HL-60 (cell line): Measurements from ENCODE around the gene TBPL1.
A peak's percentile ranks its signal among the peaks of the same experiment; 100 is the strongest.

Source experiments
- DNase-seq, 2 experiments: peaks; one replicate each; pipeline ENCODE4 v3.0.0-alpha.2; 2010 to 2020; ENCODE audit warnings: low read depth in 1 of 2, low spot score in 1 of 2
- H3K27ac ChIP-seq: fragments of 250-450 bp; sonication (Bioruptor Pico); replicated peaks from 2 replicates; pipeline ENCODE4 v1.5.1; 2020; ENCODE audit warnings: mild to moderate bottlenecking, moderate library complexity
- H3K27me3 ChIP-seq: fragments of 250-450 bp; sonication (Bioruptor Pico); 2 replicates; pipeline ENCODE4 v1.5.1; 2021; ENCODE audit warnings: mild to moderate bottlenecking, moderate library complexity; ENCODE audit not compliant: insufficient read depth, poor library complexity, severe bottlenecking
- H3K4me3 ChIP-seq: replicated peaks from 2 replicates; pipeline ENCODE4 v1.5.1; 2011; ENCODE audit warnings: mild to moderate bottlenecking, control low read depth, low read length; ENCODE audit not compliant: insufficient read depth
- GABPA ChIP-seq: IDR thresholded peaks from 2 replicates; pipeline ENCODE4 v1.6.1; 2012; ENCODE audit warnings: low read depth
- POLR2AphosphoS5 ChIP-seq: IDR thresholded peaks from 2 replicates; pipeline ENCODE4 v1.6.1; 2012; ENCODE audit warnings: low read depth
- SPI1 ChIP-seq: IDR thresholded peaks from 2 replicates; pipeline ENCODE4 v1.6.1; 2012; ENCODE audit warnings: low read depth, mild to moderate bottlenecking, borderline replicate concordance
- TF ChIP-seq, protein P1 (sequence below): IDR thresholded peaks from one replicate; pipeline ENCODE4 v1.5.1; 2011; ENCODE audit warnings: low read length, control low read depth, inconsistent platforms; ENCODE audit not compliant: insufficient read depth
- TF ChIP-seq, protein P2 (sequence below): IDR thresholded peaks from 2 replicates; pipeline ENCODE4 v1.6.1; 2012; ENCODE audit warnings: low read depth; ENCODE audit not compliant: insufficient replicate concordance

The TBPL1 gene

DNA sequence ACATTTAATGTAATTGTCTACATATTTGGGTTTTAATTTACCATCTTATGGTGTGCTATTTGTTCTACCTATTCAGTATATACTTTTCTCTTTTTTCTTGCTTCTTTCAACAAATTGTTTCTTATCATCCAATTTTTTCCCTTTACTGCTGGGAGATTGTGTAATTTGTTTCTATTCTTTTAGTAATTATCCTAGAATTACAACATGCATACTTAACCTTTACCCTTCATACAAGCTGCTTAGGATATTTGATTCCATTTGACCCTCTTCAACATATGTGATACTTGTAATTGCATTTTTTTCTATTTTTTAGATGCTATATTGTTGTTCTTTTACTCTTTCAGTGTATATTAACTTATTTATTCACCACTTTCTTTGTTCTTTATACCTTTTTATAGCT, 15.1 kb upstream of the TBPL1 start:
- H3K4me3 ChIP-seq, result no peak overlapping the region
- TF ChIP-seq, protein P1, sequence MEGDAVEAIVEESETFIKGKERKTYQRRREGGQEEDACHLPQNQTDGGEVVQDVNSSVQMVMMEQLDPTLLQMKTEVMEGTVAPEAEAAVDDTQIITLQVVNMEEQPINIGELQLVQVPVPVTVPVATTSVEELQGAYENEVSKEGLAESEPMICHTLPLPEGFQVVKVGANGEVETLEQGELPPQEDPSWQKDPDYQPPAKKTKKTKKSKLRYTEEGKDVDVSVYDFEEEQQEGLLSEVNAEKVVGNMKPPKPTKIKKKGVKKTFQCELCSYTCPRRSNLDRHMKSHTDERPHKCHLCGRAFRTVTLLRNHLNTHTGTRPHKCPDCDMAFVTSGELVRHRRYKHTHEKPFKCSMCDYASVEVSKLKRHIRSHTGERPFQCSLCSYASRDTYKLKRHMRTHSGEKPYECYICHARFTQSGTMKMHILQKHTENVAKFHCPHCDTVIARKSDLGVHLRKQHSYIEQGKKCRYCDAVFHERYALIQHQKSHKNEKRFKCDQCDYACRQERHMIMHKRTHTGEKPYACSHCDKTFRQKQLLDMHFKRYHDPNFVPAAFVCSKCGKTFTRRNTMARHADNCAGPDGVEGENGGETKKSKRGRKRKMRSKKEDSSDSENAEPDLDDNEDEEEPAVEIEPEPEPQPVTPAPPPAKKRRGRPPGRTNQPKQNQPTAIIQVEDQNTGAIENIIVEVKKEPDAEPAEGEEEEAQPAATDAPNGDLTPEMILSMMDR, result no peak
- no peak for TF ChIP-seq POLR2AphosphoS5
- no peak for TF ChIP-seq SPI1
- TF ChIP-seq, protein P2, sequence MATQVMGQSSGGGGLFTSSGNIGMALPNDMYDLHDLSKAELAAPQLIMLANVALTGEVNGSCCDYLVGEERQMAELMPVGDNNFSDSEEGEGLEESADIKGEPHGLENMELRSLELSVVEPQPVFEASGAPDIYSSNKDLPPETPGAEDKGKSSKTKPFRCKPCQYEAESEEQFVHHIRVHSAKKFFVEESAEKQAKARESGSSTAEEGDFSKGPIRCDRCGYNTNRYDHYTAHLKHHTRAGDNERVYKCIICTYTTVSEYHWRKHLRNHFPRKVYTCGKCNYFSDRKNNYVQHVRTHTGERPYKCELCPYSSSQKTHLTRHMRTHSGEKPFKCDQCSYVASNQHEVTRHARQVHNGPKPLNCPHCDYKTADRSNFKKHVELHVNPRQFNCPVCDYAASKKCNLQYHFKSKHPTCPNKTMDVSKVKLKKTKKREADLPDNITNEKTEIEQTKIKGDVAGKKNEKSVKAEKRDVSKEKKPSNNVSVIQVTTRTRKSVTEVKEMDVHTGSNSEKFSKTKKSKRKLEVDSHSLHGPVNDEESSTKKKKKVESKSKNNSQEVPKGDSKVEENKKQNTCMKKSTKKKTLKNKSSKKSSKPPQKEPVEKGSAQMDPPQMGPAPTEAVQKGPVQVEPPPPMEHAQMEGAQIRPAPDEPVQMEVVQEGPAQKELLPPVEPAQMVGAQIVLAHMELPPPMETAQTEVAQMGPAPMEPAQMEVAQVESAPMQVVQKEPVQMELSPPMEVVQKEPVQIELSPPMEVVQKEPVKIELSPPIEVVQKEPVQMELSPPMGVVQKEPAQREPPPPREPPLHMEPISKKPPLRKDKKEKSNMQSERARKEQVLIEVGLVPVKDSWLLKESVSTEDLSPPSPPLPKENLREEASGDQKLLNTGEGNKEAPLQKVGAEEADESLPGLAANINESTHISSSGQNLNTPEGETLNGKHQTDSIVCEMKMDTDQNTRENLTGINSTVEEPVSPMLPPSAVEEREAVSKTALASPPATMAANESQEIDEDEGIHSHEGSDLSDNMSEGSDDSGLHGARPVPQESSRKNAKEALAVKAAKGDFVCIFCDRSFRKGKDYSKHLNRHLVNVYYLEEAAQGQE, result no peak
- no peak for TF ChIP-seq GABPA
- no peak for DNase-seq
- H3K27ac ChIP-seq, result no peak overlapping the region
- H3K27me3 ChIP-seq, result no peaks in the 10 kb centered on the region

DNA sequence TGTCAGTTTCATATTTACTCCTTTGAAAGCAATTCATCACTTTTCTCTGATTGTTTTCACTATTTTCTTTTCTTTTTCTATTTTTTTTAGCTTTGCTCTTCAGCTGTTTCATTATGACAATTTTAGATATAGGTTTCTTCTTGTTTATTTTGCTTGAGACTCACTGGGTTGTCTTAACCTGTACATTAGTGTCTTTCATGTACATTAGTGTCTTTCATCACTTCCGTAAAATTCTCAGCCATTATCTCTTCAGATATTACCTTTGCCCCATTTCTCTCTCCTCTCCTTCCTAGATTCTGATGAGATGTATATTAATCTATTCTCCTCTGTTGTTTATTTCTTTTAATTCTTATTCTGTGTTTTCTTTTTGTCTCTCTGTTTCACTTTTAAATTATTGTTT, 14.5 kb upstream of the TBPL1 start:
- Histone ChIP-seq H3K27ac (no peak overlapping the region), H3K27me3 (no peaks in the 10 kb centered on the region), H3K4me3 (no peak overlapping the region)
- no peak for TF ChIP-seq SPI1
- TF ChIP-seq, protein P2, result no peak
- no peak for TF ChIP-seq POLR2AphosphoS5
- TF ChIP-seq, protein P1, result no peak
- no peak for TF ChIP-seq GABPA
- DNase-seq, result no peak

DNA sequence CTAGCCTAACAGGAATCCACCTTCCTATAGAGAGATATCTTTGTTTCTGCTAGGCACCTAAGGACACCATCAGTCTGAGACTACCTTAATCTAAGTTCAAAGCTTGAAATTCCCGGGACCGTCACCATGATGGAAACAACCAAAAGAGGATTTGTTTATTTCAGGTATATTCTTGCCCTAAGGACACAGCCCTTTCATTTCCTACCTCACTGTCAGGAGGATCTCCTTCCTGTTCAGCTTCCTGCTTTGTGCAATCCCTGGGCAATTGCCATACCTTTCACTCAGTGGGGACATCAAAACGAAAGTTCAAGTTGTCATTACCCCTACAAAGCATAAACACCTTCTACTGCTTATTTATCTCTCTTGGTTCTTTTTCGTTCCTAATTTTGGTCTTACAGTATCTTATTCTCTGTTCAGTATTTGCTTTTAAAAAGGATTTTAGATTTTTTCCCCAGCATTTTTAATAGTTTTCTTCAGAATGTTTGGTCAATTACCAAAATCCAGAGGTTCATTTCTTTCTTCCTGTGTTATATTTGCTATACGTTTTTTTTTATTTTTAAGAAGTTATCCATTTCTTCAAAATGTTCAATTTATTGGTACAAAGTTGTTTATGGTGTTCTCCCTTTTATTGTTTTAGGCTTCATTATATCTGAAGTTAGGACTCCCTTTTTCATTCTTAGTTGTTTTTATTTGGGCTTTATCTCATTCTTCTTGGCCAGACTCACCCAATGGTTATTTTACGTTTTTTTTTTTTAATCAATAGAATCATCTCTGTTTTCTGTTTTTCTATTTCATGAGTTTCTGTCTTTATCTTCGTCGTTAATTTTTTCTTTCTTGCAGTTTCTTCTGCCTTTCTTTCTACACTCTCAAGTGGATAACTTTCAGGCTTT, 13.0 kb upstream of the TBPL1 start:
- H3K4me3 ChIP-seq, result no peak overlapping the region
- H3K27ac ChIP-seq, result no peak overlapping the region
- DNase-seq, result peak in 1 of 2 experiments; percentile 17
- no peaks in the 10 kb centered on the region for H3K27me3 ChIP-seq
- TF ChIP-seq SPI1 (no peak), POLR2AphosphoS5 (no peak), GABPA (no peak)
- TF ChIP-seq, protein P2, result no peak
- TF ChIP-seq, protein P1, result no peak
